SK-N-SH (cell line): ENCODE data around the gene ZNF627. TPM values are rescaled to one million over a fixed set of nuclear protein-coding genes. Genes with fewer than 3 reads are reported as not detected.

ENCODE experiments used
- CTCF ChIA-PET: fragments of 300-600, 350-600 bp; formaldehyde crosslinking; extraction: SDS; loops from one replicate; lab custom pipeline; 2021; lab: Yijun Ruan, JAX
- POLR2A ChIA-PET: fragments of 350-600 bp; sonication (Branson Sonifier 250); formaldehyde crosslinking; extraction: SDS; loops from one replicate; lab custom pipeline; 2020; ENCODE audit warnings: antibody characterized with exemption, inconsistent platforms; lab: Yijun Ruan, JAX
- DNase-seq: peaks from one replicate; pipeline ENCODE4 v3.0.0; 2012
- H2AFZ ChIP-seq: fragments of 200-600 bp; sonication (generic); 2 replicates; pipeline ENCODE4 v1.8.1; 2016; ENCODE audit warnings: antibody characterized with exemption, mild to moderate bottlenecking, low read depth
- H3F3A ChIP-seq: fragments of 200-600 bp; sonication (generic); replicated peaks from 2 replicates; pipeline ENCODE3; 2016; ENCODE audit warnings: antibody characterized with exemption, mild to moderate bottlenecking; ENCODE audit not compliant: insufficient read depth
- H3K27ac ChIP-seq, 2 experiments: fragments of 200-500 bp in 1 of 2; fragments of 200-600 bp in 1 of 2; sonication (Bioruptor generic) in 1 of 2; sonication (generic), shearing (Covaris generic) in 1 of 2; 2 replicates each; pipeline versions ENCODE4 v1.5.1 to v1.6.1; 2014 to 2016; ENCODE audit warnings: low read depth in 2 of 2, inconsistent platforms in 1 of 2, low read length in 1 of 2, mild to moderate bottlenecking in 1 of 2, mixed read lengths in 1 of 2
- H3K27me3 ChIP-seq: fragments of 200-600 bp; sonication (generic), shearing (Covaris generic); 2 replicates; pipeline ENCODE4 v1.6.1; 2016; ENCODE audit warnings: mixed run types; ENCODE audit not compliant: insufficient read depth
- H3K36me3 ChIP-seq, 2 experiments: fragments of 200-500 bp in 1 of 2; fragments of 200-600 bp in 1 of 2; sonication (Bioruptor generic) in 1 of 2; sonication (generic) in 1 of 2; replicated peaks in 1 of 2; 2 replicates each; pipeline versions ENCODE3 to v1.5.1; 2014 to 2016; ENCODE audit warnings: low read length in 1 of 2, mild to moderate bottlenecking in 1 of 2; ENCODE audit not compliant: insufficient read depth in 2 of 2, control insufficient read depth in 1 of 2
- H3K4me1 ChIP-seq, 2 experiments: fragments of 200-500 bp in 1 of 2; fragments of 200-600 bp in 1 of 2; sonication (Bioruptor generic) in 1 of 2; sonication (generic), shearing (Covaris generic) in 1 of 2; 2 replicates each; pipeline versions ENCODE4 v1.5.1 to v1.6.1; 2014 to 2016; ENCODE audit warnings: low read depth in 1 of 2, low read length in 1 of 2, mixed run types in 1 of 2; ENCODE audit not compliant: insufficient read depth in 2 of 2, control insufficient read depth in 1 of 2
- H3K4me2 ChIP-seq: fragments of 200-600 bp; sonication (generic), shearing (Covaris generic); 2 replicates; pipeline ENCODE4 v1.6.1; 2017; ENCODE audit warnings: mixed run types
- H3K4me3 ChIP-seq, 2 experiments: fragments of 200-500 bp in 1 of 2; fragments of 200-600 bp in 1 of 2; sonication (Bioruptor generic) in 1 of 2; sonication (generic), shearing (Covaris generic) in 1 of 2; 2 replicates each; pipeline versions ENCODE4 v1.5.1 to v1.8.1; 2014 to 2016; ENCODE audit warnings: low read depth in 2 of 2, inconsistent platforms in 1 of 2, low read length in 1 of 2, mild to moderate bottlenecking in 1 of 2, mixed read lengths in 1 of 2, moderate library complexity in 1 of 2
- H3K79me2 ChIP-seq: fragments of 200-600 bp; sonication (generic); 2 replicates; pipeline ENCODE4 v1.8.1; 2017; ENCODE audit warnings: mild to moderate bottlenecking; ENCODE audit not compliant: insufficient read depth
- H3K9ac ChIP-seq: fragments of 200-600 bp; sonication (generic); 2 replicates; pipeline ENCODE4 v1.6.1; 2017; ENCODE audit warnings: mixed run types
- H3K9me2 ChIP-seq: fragments of 200-600 bp; sonication (generic); 2 replicates; pipeline ENCODE4 v1.6.1; 2017; ENCODE audit warnings: mixed run types
- H3K9me3 ChIP-seq: fragments of 200-600 bp; sonication (generic); 2 replicates; pipeline ENCODE4 v1.6.1; 2017; ENCODE audit warnings: mixed run types, mild to moderate bottlenecking, moderate library complexity
- H4K20me1 ChIP-seq: fragments of 200-600 bp; sonication (generic); 2 replicates; pipeline ENCODE4 v1.6.1; 2017; ENCODE audit warnings: mild to moderate bottlenecking, mixed run types; ENCODE audit not compliant: insufficient read depth
- CHD2 ChIP-seq: fragments of 150-350 bp; IDR thresholded peaks from 2 replicates; pipeline ENCODE4 v1.6.1; 2018; ENCODE audit warnings: low read length; ENCODE audit not compliant: partially characterized antibody
- ELF1 ChIP-seq: IDR thresholded peaks from 2 replicates; pipeline ENCODE4 v1.4.0; 2012
- EP300 ChIP-seq, 2 experiments: IDR thresholded peaks; 2 replicates each; pipeline versions ENCODE4 v1.4.0 to v1.6.1; 2012; ENCODE audit warnings: borderline replicate concordance in 1 of 2, low read depth in 1 of 2, low read length in 1 of 2
- FOXM1 ChIP-seq: IDR thresholded peaks from 2 replicates; pipeline ENCODE4 v1.4.0; 2012; ENCODE audit warnings: low read depth, mild to moderate bottlenecking
- GABPA ChIP-seq: IDR thresholded peaks from 2 replicates; pipeline ENCODE4 v1.4.0; 2012; ENCODE audit warnings: low read depth, mild to moderate bottlenecking
- NFIC ChIP-seq: IDR thresholded peaks from 2 replicates; pipeline ENCODE4 v1.4.0; 2012; ENCODE audit warnings: borderline replicate concordance
- POLR2AphosphoS5 ChIP-seq: IDR thresholded peaks from 2 replicates; pipeline ENCODE4 v1.6.1; 2012; ENCODE audit warnings: low read depth, low read length
- RAD21 ChIP-seq: IDR thresholded peaks from 2 replicates; pipeline ENCODE4 v1.6.1; 2012; ENCODE audit warnings: mild to moderate bottlenecking, low read length
- RXRA ChIP-seq: IDR thresholded peaks from 2 replicates; pipeline ENCODE4 v1.4.0; 2012; ENCODE audit warnings: low read depth, mild to moderate bottlenecking, borderline replicate concordance
- SMC3 ChIP-seq: IDR thresholded peaks from 2 replicates; pipeline ENCODE4 v1.6.1; 2012; ENCODE audit warnings: low read depth, low read length, improper control_type of control experiment
- TAF1 ChIP-seq: IDR thresholded peaks from 2 replicates; pipeline ENCODE4 v1.6.1; 2012; ENCODE audit warnings: low read depth, mild to moderate bottlenecking, low read length, moderate library complexity, borderline replicate concordance
- TCF12 ChIP-seq: IDR thresholded peaks from 2 replicates; pipeline ENCODE4 v1.4.0; 2012
- TEAD4 ChIP-seq: IDR thresholded peaks from 2 replicates; pipeline ENCODE4 v1.4.0; 2012; ENCODE audit warnings: mild to moderate bottlenecking, borderline replicate concordance; ENCODE audit not compliant: insufficient read depth
- YY1 ChIP-seq: IDR thresholded peaks from 2 replicates; pipeline ENCODE4 v1.4.0; 2012; ENCODE audit warnings: low read depth, mild to moderate bottlenecking
- WGBS: methylation state at CpG from one replicate; pipeline ENCODE4 v1.1.6; 2017; ENCODE audit warnings: low lambda C conversion rate; 5-methylcytosine and 5-hydroxymethylcytosine counted together
- polyA plus RNA-seq, 3 experiments: library from polyadenylated mRNA; depleted of rRNA; stranded (reverse); fragments of >200 nt; gene quantifications; 2 replicates each; pipeline ENCODE4 v1.2.3, GENCODE V29; 2012
- TF ChIP-seq, protein P1 (sequence below): IDR thresholded peaks from 2 replicates; pipeline ENCODE4 v1.4.0; 2012; ENCODE audit warnings: low read depth, borderline replicate concordance
- TF ChIP-seq, protein P2 (sequence below): IDR thresholded peaks from 2 replicates; pipeline ENCODE4 v1.6.1; 2012; ENCODE audit warnings: mild to moderate bottlenecking, low read depth, low read length, moderate library complexity
- TF ChIP-seq, protein P3 (sequence below): fragments of 150-350 bp; IDR thresholded peaks from 2 replicates; pipeline ENCODE4 v1.6.1; 2016; ENCODE audit warnings: mild to moderate bottlenecking, low read depth, low read length

The ZNF627 gene
- polyA plus RNA-seq, 1 of the 3 experiments (the other 2 are of a cell fraction) = 5.8 TPM

DNA sequence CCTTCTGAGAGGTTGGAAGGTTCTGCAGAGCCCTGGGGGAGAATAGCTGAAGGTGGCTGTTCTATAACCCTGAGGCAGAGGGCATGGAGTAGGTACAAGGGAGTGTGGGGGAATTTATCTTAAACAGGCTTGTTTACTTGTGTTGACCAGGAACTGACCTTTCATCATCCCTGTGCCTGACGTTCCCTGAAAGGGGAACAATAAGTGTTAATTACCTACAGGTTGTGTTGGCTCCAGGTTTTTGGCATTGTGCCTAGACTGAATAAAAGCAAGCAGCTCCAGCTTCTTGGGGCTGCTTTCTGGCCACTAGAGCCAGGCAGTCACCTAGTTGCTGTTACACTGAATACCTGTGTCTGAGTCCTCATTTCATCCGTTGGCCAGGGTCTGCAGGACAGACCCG is 60.0 kb downstream of the ZNF627 start:
- POLR2A ChIA-PET = no interaction called here
- WGBS = 44% methylated on average over 3 of the region's 3 CpGs
- no peaks in the 10 kb centered on the region for H3K9me2 ChIP-seq

More for the DNA sequence above, 60.0 kb downstream of the ZNF627 start:
- H3K4me1 ChIP-seq = no peaks in the 10 kb centered on the region
- H3K27me3 ChIP-seq = no peaks in the 10 kb centered on the region
- H3K36me3 ChIP-seq = peaks cover 0 to 18% of the 10 kb centered on the region in 2 experiments
- no peak overlapping the region for H3K4me3 ChIP-seq
- H3K79me2 ChIP-seq = no peaks in the 10 kb centered on the region
- H3K9ac ChIP-seq = no peak overlapping the region
- no peak for DNase-seq
- no peak overlapping the region for H3K27ac ChIP-seq
- H2AFZ ChIP-seq = no peak overlapping the region
- no peak for TF ChIP-seq POLR2AphosphoS5
- no peak for TF ChIP-seq EP300 (IDR thresholded peaks at IDR 0.05; ENCODE audit: borderline replicate concordance in 1 of 2, low read depth in 1 of 2, low read length in 1 of 2)
- TF ChIP-seq, protein P1, sequence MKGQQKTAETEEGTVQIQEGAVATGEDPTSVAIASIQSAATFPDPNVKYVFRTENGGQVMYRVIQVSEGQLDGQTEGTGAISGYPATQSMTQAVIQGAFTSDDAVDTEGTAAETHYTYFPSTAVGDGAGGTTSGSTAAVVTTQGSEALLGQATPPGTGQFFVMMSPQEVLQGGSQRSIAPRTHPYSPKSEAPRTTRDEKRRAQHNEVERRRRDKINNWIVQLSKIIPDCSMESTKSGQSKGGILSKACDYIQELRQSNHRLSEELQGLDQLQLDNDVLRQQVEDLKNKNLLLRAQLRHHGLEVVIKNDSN = no peak
- no peak for TF ChIP-seq YY1
- no peak for TF ChIP-seq CHD2
- TF ChIP-seq GABPA = no peak
- TF ChIP-seq NFIC = no peak
- no peak for TF ChIP-seq RXRA
- TF ChIP-seq, protein P2, sequence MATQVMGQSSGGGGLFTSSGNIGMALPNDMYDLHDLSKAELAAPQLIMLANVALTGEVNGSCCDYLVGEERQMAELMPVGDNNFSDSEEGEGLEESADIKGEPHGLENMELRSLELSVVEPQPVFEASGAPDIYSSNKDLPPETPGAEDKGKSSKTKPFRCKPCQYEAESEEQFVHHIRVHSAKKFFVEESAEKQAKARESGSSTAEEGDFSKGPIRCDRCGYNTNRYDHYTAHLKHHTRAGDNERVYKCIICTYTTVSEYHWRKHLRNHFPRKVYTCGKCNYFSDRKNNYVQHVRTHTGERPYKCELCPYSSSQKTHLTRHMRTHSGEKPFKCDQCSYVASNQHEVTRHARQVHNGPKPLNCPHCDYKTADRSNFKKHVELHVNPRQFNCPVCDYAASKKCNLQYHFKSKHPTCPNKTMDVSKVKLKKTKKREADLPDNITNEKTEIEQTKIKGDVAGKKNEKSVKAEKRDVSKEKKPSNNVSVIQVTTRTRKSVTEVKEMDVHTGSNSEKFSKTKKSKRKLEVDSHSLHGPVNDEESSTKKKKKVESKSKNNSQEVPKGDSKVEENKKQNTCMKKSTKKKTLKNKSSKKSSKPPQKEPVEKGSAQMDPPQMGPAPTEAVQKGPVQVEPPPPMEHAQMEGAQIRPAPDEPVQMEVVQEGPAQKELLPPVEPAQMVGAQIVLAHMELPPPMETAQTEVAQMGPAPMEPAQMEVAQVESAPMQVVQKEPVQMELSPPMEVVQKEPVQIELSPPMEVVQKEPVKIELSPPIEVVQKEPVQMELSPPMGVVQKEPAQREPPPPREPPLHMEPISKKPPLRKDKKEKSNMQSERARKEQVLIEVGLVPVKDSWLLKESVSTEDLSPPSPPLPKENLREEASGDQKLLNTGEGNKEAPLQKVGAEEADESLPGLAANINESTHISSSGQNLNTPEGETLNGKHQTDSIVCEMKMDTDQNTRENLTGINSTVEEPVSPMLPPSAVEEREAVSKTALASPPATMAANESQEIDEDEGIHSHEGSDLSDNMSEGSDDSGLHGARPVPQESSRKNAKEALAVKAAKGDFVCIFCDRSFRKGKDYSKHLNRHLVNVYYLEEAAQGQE = no peak
- no peak for TF ChIP-seq FOXM1
- TF ChIP-seq, protein P3, sequence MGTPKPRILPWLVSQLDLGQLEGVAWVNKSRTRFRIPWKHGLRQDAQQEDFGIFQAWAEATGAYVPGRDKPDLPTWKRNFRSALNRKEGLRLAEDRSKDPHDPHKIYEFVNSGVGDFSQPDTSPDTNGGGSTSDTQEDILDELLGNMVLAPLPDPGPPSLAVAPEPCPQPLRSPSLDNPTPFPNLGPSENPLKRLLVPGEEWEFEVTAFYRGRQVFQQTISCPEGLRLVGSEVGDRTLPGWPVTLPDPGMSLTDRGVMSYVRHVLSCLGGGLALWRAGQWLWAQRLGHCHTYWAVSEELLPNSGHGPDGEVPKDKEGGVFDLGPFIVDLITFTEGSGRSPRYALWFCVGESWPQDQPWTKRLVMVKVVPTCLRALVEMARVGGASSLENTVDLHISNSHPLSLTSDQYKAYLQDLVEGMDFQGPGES = no peak
- TF ChIP-seq SMC3 = no peak
- TF ChIP-seq TCF12 = no peak
- no peak for TF ChIP-seq RAD21
- TF ChIP-seq ELF1 = no peak
- no peak for TF ChIP-seq TAF1
- TF ChIP-seq TEAD4 = no peak
- no peaks in the 10 kb centered on the region for H4K20me1 ChIP-seq
- CTCF ChIA-PET = no interaction called here
- peaks cover 11% of the 10 kb centered on the region; the same call in 1 of the 2 replicates for H3K9me3 ChIP-seq
- no peak overlapping the region for H3K4me2 ChIP-seq
- no peaks in the 10 kb centered on the region for H3F3A ChIP-seq
